Natural killer cell treated with Interleukin-12 subunit alpha and Interleukin-12 subunit beta and Interleukin-15 and Interleukin-18, amount 100 ng/mL, for 72 hours (primary cell): ENCODE results near the gene KHDRBS1. TPM values are rescaled to one million over a fixed set of nuclear protein-coding genes. Genes with fewer than 3 reads are reported as not detected.
"Not testable (repeated sequence)": the region's sequence is repeated elsewhere in the genome, so short reads cannot be mapped to it uniquely, and the experiment has no call there.

Experiments
- ATAC-seq, 2 donors: fragments of 150-1000 bp; cut with Tn5 transposase in 1 of 2; sonication (Bioruptor Pico), chemical (Tn5 transposase) in 1 of 2; 2 replicates each; pipeline ENCODE4 v1.10.0; 2021
- DNase-seq: peaks from one replicate; pipeline ENCODE4 v3.0.0; 2022; ENCODE audit warnings: low spot score
- H3K27ac Mint-ChIP-seq, 2 donors: 1 replicate in 1 of 2; 2 replicates in 1 of 2; pipeline ENCODE4 v1.8.0; 2022; ENCODE audit warnings: mixed read lengths in 2 of 2, mild to moderate bottlenecking in 1 of 2, moderate library complexity in 1 of 2
- H3K27me3 Mint-ChIP-seq, 2 donors: 1 replicate in 1 of 2; 2 replicates in 1 of 2; pipeline ENCODE4 v1.8.0; 2022; ENCODE audit warnings: mixed read lengths in 2 of 2
- H3K36me3 Mint-ChIP-seq: one replicate; pipeline ENCODE4 v1.8.0; 2022; ENCODE audit warnings: mixed read lengths
- H3K4me1 Mint-ChIP-seq, 2 donors: 1 replicate in 1 of 2; 2 replicates in 1 of 2; pipeline ENCODE4 v1.8.0; 2022; ENCODE audit warnings: low read depth in 2 of 2, mixed read lengths in 2 of 2, mild to moderate bottlenecking in 1 of 2
- H3K4me3 Mint-ChIP-seq: one replicate; pipeline ENCODE4 v1.8.0; 2022; ENCODE audit warnings: mixed read lengths
- H3K9me3 Mint-ChIP-seq: 2 replicates; pipeline ENCODE4 v1.8.0; 2022; ENCODE audit warnings: mixed read lengths
- total RNA-seq, 2 donors: library from RNA; stranded (reverse); gene quantifications; one replicate each; pipeline ENCODE4 v1.2.3, GENCODE V29; 2022

Gene KHDRBS1
- total RNA-seq, 2 donors from 2014 or later = 156 TPM

GRCh38 chr1:32060914-32061313, 47.2 kb downstream of the KHDRBS1 start:
- no peak overlapping the region for H3K27ac Mint-ChIP-seq
- H3K36me3 Mint-ChIP-seq = peaks cover 4% of the 10 kb centered on the region
- ATAC-seq (no peak), DNase-seq (no peak)
- no peaks in the 10 kb centered on the region for H3K9me3 Mint-ChIP-seq
- H3K27me3 Mint-ChIP-seq = no peaks in the 10 kb centered on the region
- H3K4me1 Mint-ChIP-seq = peaks cover 0 to 7% of the 10 kb centered on the region in 2 donors
- H3K4me3 Mint-ChIP-seq = no peak overlapping the region

GRCh38 chr1:32062867-32063230, 49.2 kb downstream of the KHDRBS1 start:
- peak overlapping the region in 1 of 2 donors; percentile 51 for H3K27ac Mint-ChIP-seq

GRCh38 chr1:32063261-32063681, 49.6 kb downstream of the KHDRBS1 start:
- H3K4me1 Mint-ChIP-seq = peaks cover 6 to 11% of the 10 kb centered on the region in 2 donors
- peaks cover 4% of the 10 kb centered on the region for H3K36me3 Mint-ChIP-seq
- no peaks in the 10 kb centered on the region for H3K9me3 Mint-ChIP-seq
- H3K4me3 Mint-ChIP-seq = no peak overlapping the region
- peak overlapping the region in 1 of 2 donors; percentile 51 for H3K27ac Mint-ChIP-seq
- H3K27me3 Mint-ChIP-seq = no peaks in the 10 kb centered on the region
- DNase-seq (no peak), ATAC-seq (no peak)

More at GRCh38 chr1:32062867-32063230, 49.2 kb downstream of the KHDRBS1 start:
- Mint-ChIP-seq H3K4me3 (no peak overlapping the region), H3K27me3 (no peaks in the 10 kb centered on the region), H3K36me3 (peaks cover 4% of the 10 kb centered on the region), H3K9me3 (no peaks in the 10 kb centered on the region), H3K4me1 (peaks cover 6 to 11% of the 10 kb centered on the region in 2 donors)
- ATAC-seq (no peak), DNase-seq (no peak)

- Mint-ChIP-seq H3K27ac (peak overlapping the region in 1 of 2 donors; percentile 33), H3K4me3 (peak overlapping the region; percentile 20), H3K4me1 (peaks cover 6 to 12% of the 10 kb centered on the region in 2 donors)
- not testable (repeated sequence) for ATAC-seq, H3K36me3 Mint-ChIP-seq, DNase-seq, H3K27me3 Mint-ChIP-seq, H3K9me3 Mint-ChIP-seq
Observed at GRCh38 chr1:32065613-32066488, 52.2 kb downstream of the KHDRBS1 start.

GRCh38 chr1:32066489-32066873, 52.8 kb downstream of the KHDRBS1 start:
- Mint-ChIP-seq H3K4me3 (no peak overlapping the region), H3K4me1 (peaks cover 6 to 12% of the 10 kb centered on the region in 2 donors), H3K27me3 (no peaks in the 10 kb centered on the region), H3K36me3 (no peaks in the 10 kb centered on the region), H3K9me3 (no peaks in the 10 kb centered on the region), H3K27ac (peak overlapping the region in 1 of 2 donors; percentile 33)
- peak; percentile 71 to 76 for ATAC-seq
- DNase-seq = no peak

GRCh38 chr1:32068957-32069588, 55.4 kb downstream of the KHDRBS1 start:
- DNase-seq (no peak), ATAC-seq (no peak)
- Mint-ChIP-seq H3K4me3 (no peak overlapping the region), H3K9me3 (no peaks in the 10 kb centered on the region), H3K36me3 (no peaks in the 10 kb centered on the region), H3K27ac (peak overlapping the region in 1 of 2 donors; percentile 13), H3K27me3 (no peaks in the 10 kb centered on the region), H3K4me1 (peaks cover 23 to 25% of the 10 kb centered on the region in 2 donors)

- H3K9me3 Mint-ChIP-seq = no peaks in the 10 kb centered on the region
- ATAC-seq (no peak), DNase-seq (peak; percentile 62)
- no peaks in the 10 kb centered on the region for H3K27me3 Mint-ChIP-seq
- no peaks in the 10 kb centered on the region for H3K36me3 Mint-ChIP-seq
- peak overlapping the region; percentile 81 to 89 for H3K27ac Mint-ChIP-seq
- peak overlapping the region; percentile 89 for H3K4me3 Mint-ChIP-seq
- peaks cover 24 to 27% of the 10 kb centered on the region in 2 donors for H3K4me1 Mint-ChIP-seq
Observed at GRCh38 chr1:32071758-32072621, 58.3 kb downstream of the KHDRBS1 start.

- peaks cover 31 to 33% of the 10 kb centered on the region in 2 donors for H3K4me1 Mint-ChIP-seq
- H3K4me3 Mint-ChIP-seq = peak within 1 kb of the TSS; percentile 89
- no peaks in the 10 kb centered on the region for H3K27me3 Mint-ChIP-seq
- peak within 1 kb of the TSS; percentile 81 to 89 for H3K27ac Mint-ChIP-seq
- peaks cover 6% of the 10 kb centered on the region for H3K36me3 Mint-ChIP-seq
- DNase-seq (peak; percentile 97), ATAC-seq (peak; percentile 93 to 94)
- H3K9me3 Mint-ChIP-seq = no peaks in the 10 kb centered on the region
Observed at GRCh38 chr1:32072622-32073298, 59.1 kb downstream of the KHDRBS1 start, which contains the start of gene TMEM39B. Gene TMEM39B, plus strand, starts transcription at chr1:32072939. Its CDS starts 109 bp downstream, at chr1:32073048.

GRCh38 chr1:32073299-32074229, 59.9 kb downstream of the KHDRBS1 start:
- Mint-ChIP-seq H3K36me3 (peaks cover 6% of the 10 kb centered on the region), H3K4me3 (peak overlapping the region; percentile 89), H3K9me3 (no peaks in the 10 kb centered on the region), H3K27me3 (no peaks in the 10 kb centered on the region), H3K4me1 (peaks cover 31 to 33% of the 10 kb centered on the region in 2 donors), H3K27ac (peak overlapping the region; percentile 81 to 89)
- DNase-seq (no peak), ATAC-seq (no peak)

- Mint-ChIP-seq H3K4me3 (peak overlapping the region; percentile 89), H3K9me3 (no peaks in the 10 kb centered on the region), H3K36me3 (peaks cover 6% of the 10 kb centered on the region), H3K27me3 (no peaks in the 10 kb centered on the region), H3K27ac (peak overlapping the region; percentile 3 to 89), H3K4me1 (peaks cover 30 to 31% of the 10 kb centered on the region in 2 donors)
- DNase-seq (no peak), ATAC-seq (no peak)
Observed at GRCh38 chr1:32074841-32075240, 61.2 kb downstream of the KHDRBS1 start.

- peaks cover 21 to 24% of the 10 kb centered on the region in 2 donors for H3K4me1 Mint-ChIP-seq
- DNase-seq (no peak), ATAC-seq (no peak)
- H3K27me3 Mint-ChIP-seq = no peaks in the 10 kb centered on the region
- H3K27ac Mint-ChIP-seq = peak overlapping the region in 1 of 2 donors; percentile 32
- peaks cover 6% of the 10 kb centered on the region for H3K36me3 Mint-ChIP-seq
- no peaks in the 10 kb centered on the region for H3K9me3 Mint-ChIP-seq
- H3K4me3 Mint-ChIP-seq = no peak overlapping the region
Observed at GRCh38 chr1:32077451-32077850, 63.8 kb downstream of the KHDRBS1 start.

GRCh38 chr1:32082022-32082421, 68.4 kb downstream of the KHDRBS1 start:
- Mint-ChIP-seq H3K27me3 (no peaks in the 10 kb centered on the region), H3K4me1 (peaks cover 7 to 10% of the 10 kb centered on the region in 2 donors), H3K9me3 (no peaks in the 10 kb centered on the region), H3K36me3 (peaks cover 20% of the 10 kb centered on the region), H3K27ac (no peak overlapping the region), H3K4me3 (no peak overlapping the region)
- DNase-seq (no peak), ATAC-seq (no peak)
